Transverse colon (tissue), 4 donors: ENCODE results near the gene VAPB. TPM values are rescaled to one million over a fixed set of nuclear protein-coding genes. Genes with fewer than 3 reads are reported as not detected.

Experiments
- DNase-seq: peaks from one replicate; pipeline ENCODE4 v3.0.0-alpha.2; 2019
- H3K27ac ChIP-seq, 4 donors: fragments of 200-600 bp; sonication (generic); 2 replicates each; pipeline ENCODE4 v1.5.1; 2016 to 2018; ENCODE audit warnings: inconsistent platforms in 4 of 4
- H3K27me3 ChIP-seq: fragments of 200-600 bp; sonication (generic); 2 replicates; pipeline ENCODE4 v1.5.1; 2017; ENCODE audit warnings: inconsistent platforms
- H3K36me3 ChIP-seq, 4 donors: fragments of 200-600 bp; sonication (generic); 2 replicates each; pipeline ENCODE4 v1.5.1; 2017 to 2019; ENCODE audit warnings: inconsistent platforms in 4 of 4
- H3K4me1 ChIP-seq, 4 donors: fragments of 200-600 bp; sonication (generic); 2 replicates each; pipeline ENCODE4 v1.5.1; 2017 to 2020; ENCODE audit warnings: inconsistent platforms in 4 of 4
- H3K4me3 ChIP-seq, 4 donors: fragments of 200-600 bp; sonication (generic); 1 replicate in 1 of 4; 2 replicates in 3 of 4; pipeline versions ENCODE4 v1.5.1 to v1.6.1; 2017 to 2019; ENCODE audit warnings: inconsistent platforms in 4 of 4
- H3K9me3 ChIP-seq, 2 donors: fragments of 200-600 bp; sonication (generic); 2 replicates each; pipeline ENCODE4 v1.5.1; 2017 to 2019; ENCODE audit warnings: inconsistent platforms in 2 of 2
- EP300 ChIP-seq: sonication (generic); formaldehyde crosslinking; IDR thresholded peaks from one replicate; pipeline ENCODE4 v1.6.1; 2017; ENCODE audit warnings: antibody characterized with exemption, low read depth
- POLR2A ChIP-seq: fragments of 450-650 bp; IDR thresholded peaks from one replicate; pipeline ENCODE4 v1.6.1; 2016; ENCODE audit warnings: antibody characterized with exemption, mild to moderate bottlenecking, moderate library complexity
- POLR2AphosphoS5 ChIP-seq, 3 donors: sonication (generic); formaldehyde crosslinking; IDR thresholded peaks; one replicate each; pipeline ENCODE4 v1.6.1; 2016; ENCODE audit warnings: antibody characterized with exemption in 3 of 3
- WGBS, 2 donors: methylation state at CpG; one replicate each; pipeline ENCODE4 v1.1.5; 2018; ENCODE audit warnings: low coverage in 1 of 2; 5-methylcytosine and 5-hydroxymethylcytosine counted together
- in situ Hi-C, 4 donors: fragments of 200-750 bp; cut with MboI; loops; one replicate each; pipeline versions ENCODE4 v1.15.0 to v1.15.1; 2017; ENCODE audit warnings: low sequenced_read_pairs in 3 of 4, low pct_ligation_motif_present in 1 of 4, low pct_unique_long_range_greater_than_20kb in 1 of 4
- intact Hi-C: fragments of 100-400 bp; cut with DNase I; formaldehyde crosslinking; loops from one replicate; pipeline ENCODE4 v1.15.1; 2023; ENCODE audit warnings: low total_unique reads
- total RNA-seq, 4 donors: library from RNA; depleted of rRNA; stranded (reverse); fragments of >200 nt; gene quantifications; one replicate each; pipeline ENCODE4 v1.1.0, GENCODE V29; 2016
- TF ChIP-seq, protein P1 (sequence below), 5 experiments: fragments of 200-600 bp in 3 of 5; fragments of 450-650 bp in 2 of 5; sonication (generic) in 3 of 5; IDR thresholded peaks; 1 replicate in 2 of 5; 2 replicates in 3 of 5; pipeline ENCODE4 v1.5.1; 2016 to 2017; ENCODE audit warnings: antibody characterized with exemption in 5 of 5, inconsistent platforms in 3 of 5, mild to moderate bottlenecking in 2 of 5, moderate library complexity in 1 of 5

Gene VAPB
- total RNA-seq, 4 donors from 2014 or later = 11.6 to 44.8 (median 28.0) TPM

DNA sequence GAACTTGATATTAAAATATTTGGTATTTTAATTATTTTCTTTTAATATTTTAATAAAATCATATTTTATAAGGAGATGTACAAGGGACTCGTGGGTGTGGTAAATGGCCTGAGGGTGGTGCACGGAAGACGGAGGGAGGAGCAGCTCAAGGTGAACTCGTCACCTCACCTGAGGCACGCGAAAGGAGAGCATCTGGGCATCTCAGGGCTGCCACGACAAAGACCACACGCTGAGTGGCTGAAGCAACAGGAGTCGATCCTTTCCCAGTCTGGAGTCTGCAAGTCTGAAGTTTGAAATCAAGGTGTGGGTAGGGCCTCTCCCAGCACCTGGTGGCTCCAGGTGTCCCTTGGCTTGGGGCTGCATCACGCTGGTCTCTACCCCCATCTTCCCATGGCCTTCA, 86.4 kb downstream of the VAPB start:
- Histone ChIP-seq H3K36me3 (no peaks in the 10 kb centered on the region), H3K27me3 (no peaks in the 10 kb centered on the region), H3K4me1 (peaks cover 0 to 6% (median 0%) of the 10 kb centered on the region in 4 donors), H3K9me3 (peaks cover 0 to 5% of the 10 kb centered on the region in 2 donors), H3K4me3 (no peak overlapping the region), H3K27ac (no peak overlapping the region)
- in situ Hi-C loops = loop anchor here in 3 of 4 donors (25.0 kb wide), 2 partner anchors 362 to 737 kb away; no protein-coding TSS in a partner anchor
- TF ChIP-seq EP300 = no peak
- no peak for TF ChIP-seq POLR2AphosphoS5 (IDR thresholded peaks at IDR 0.05)
- no peak for TF ChIP-seq POLR2A
- TF ChIP-seq, protein P1, sequence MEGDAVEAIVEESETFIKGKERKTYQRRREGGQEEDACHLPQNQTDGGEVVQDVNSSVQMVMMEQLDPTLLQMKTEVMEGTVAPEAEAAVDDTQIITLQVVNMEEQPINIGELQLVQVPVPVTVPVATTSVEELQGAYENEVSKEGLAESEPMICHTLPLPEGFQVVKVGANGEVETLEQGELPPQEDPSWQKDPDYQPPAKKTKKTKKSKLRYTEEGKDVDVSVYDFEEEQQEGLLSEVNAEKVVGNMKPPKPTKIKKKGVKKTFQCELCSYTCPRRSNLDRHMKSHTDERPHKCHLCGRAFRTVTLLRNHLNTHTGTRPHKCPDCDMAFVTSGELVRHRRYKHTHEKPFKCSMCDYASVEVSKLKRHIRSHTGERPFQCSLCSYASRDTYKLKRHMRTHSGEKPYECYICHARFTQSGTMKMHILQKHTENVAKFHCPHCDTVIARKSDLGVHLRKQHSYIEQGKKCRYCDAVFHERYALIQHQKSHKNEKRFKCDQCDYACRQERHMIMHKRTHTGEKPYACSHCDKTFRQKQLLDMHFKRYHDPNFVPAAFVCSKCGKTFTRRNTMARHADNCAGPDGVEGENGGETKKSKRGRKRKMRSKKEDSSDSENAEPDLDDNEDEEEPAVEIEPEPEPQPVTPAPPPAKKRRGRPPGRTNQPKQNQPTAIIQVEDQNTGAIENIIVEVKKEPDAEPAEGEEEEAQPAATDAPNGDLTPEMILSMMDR (IDR thresholded peaks at IDR 0.05) = no peak
- DNase-seq = no peak
- 91 to 93% methylated on average over 6 to 10 of the region's 10 CpGs for WGBS, 2 donors
- intact Hi-C loops = no loop called here

DNA sequence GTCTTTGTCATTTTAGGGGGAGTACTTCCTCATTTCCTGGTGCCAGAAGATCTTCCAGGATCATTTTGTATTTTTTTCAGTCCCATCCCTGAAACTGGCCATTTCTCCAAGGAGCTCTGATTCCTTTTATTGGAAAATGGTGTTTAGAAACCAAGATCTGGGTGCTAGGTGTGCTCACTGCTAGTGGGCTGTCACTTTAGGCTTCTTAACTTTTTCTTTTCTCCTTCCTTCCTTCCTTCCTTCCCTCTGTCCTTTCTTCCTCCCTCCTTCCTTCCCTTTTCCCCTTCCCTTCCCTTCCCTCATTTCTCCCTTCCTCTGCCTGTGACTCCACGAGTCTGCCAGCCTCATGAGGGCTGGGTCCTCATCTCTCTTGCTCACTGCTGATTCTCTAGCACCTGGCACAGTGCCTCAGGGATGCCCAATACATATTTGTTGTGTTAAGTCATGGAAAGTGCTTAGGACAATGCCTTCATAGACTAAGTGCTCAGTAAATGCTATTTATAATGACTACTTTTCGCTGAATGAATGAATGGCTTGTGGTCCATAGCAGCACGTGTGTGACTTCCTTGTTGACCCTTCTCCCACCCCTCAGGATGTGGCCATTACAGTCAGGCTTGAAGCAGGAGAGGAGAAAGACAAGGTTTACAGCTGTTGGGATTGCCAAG, 89.2 kb downstream of the VAPB start:
- H3K36me3 ChIP-seq = no peaks in the 10 kb centered on the region
- in situ Hi-C loops = loop anchor here in 3 of 4 donors (25.0 kb wide), 2 partner anchors 359 to 734 kb away; no protein-coding TSS in a partner anchor
- WGBS, 2 donors = 68 to 69% methylated on average over 2 to 3 of the region's 3 CpGs
- peaks cover 0 to 5% of the 10 kb centered on the region in 2 donors for H3K9me3 ChIP-seq
- DNase-seq = no peak
- H3K27ac ChIP-seq = no peak overlapping the region
- H3K4me3 ChIP-seq = no peak overlapping the region
- TF ChIP-seq POLR2A (no peak), EP300 (no peak), POLR2AphosphoS5 (IDR thresholded peaks at IDR 0.05) (no peak)
- TF ChIP-seq, protein P1 (IDR thresholded peaks at IDR 0.05) = no peak
- H3K27me3 ChIP-seq = no peaks in the 10 kb centered on the region
- intact Hi-C loops = no loop called here
- peaks cover 6 to 9% (median 8%) of the 10 kb centered on the region in 4 donors for H3K4me1 ChIP-seq

DNA sequence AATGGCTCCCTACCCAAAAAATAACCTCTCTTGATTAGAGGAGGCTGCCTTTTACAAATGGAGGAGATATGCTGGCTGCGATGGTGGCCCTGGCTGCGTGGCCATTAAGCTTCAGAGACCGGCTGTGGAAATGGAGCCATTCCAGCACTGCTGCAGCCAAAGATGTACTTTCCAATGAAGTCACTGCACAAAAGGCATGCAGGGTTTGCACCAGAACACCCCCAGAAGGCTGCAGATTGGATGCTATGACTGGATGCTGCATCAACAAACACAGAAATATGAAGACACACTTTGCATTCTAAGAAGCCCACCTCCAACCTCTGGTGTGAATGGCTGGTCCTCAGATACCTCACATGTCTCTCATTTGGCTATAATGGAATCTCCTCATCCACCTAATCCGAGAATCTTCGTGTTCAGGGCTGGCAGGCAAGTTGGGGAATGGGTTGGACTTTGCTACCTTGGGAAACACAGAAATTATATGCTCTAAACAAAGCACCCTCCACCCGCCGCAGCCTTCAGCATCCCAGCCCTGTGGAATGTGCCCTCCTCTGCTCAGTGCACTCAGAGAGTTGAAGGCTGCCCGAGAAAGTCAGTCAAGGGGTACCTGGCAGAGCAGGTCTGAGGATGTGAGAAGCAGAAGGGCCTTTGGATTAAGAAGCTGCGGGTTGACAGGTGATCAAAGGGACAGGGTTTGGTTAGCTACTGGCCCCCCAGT, 90.9 kb downstream of the VAPB start:
- in situ Hi-C loops (loop anchor here in 3 of 4 donors (25.0 kb wide), 2 partner anchors 357 to 732 kb away; no protein-coding TSS in a partner anchor), intact Hi-C loops (loop anchor here (2.0 kb wide), 1 partner anchor 171 kb away; the partner anchor contains the start of gene STX16)
- peak overlapping the region in 2 of 4 donors; percentile 50 to 59 for H3K27ac ChIP-seq

More for the DNA sequence above, 90.9 kb downstream of the VAPB start:
- Histone ChIP-seq H3K36me3 (no peaks in the 10 kb centered on the region), H3K9me3 (peaks cover 0 to 5% of the 10 kb centered on the region in 2 donors), H3K4me3 (no peak overlapping the region), H3K4me1 (peaks cover 6 to 9% (median 8%) of the 10 kb centered on the region in 4 donors), H3K27me3 (no peaks in the 10 kb centered on the region)
- DNase-seq = no peak
- WGBS, 2 donors = 72% methylated on average over 9 of the region's 9 CpGs; no CpG with 5 or more reads in 1 of the 2 donors
- TF ChIP-seq EP300 = no peak
- TF ChIP-seq POLR2A = no peak
- no peak for TF ChIP-seq POLR2AphosphoS5 (IDR thresholded peaks at IDR 0.05)
- TF ChIP-seq, protein P1 (IDR thresholded peaks at IDR 0.05) = no peak
